Vagina (tissue), 2 donors: ENCODE data around the gene TAS2R10.

Experiments
- POLR2A ChIP-seq, 2 donors: fragments of 450-650 bp; IDR thresholded peaks; one replicate each; pipeline ENCODE4 v1.6.1; 2017; ENCODE audit warnings: antibody characterized with exemption in 2 of 2, mild to moderate bottlenecking in 2 of 2, moderate library complexity in 2 of 2
- POLR2AphosphoS5 ChIP-seq, 2 donors: sonication (generic); formaldehyde crosslinking; IDR thresholded peaks; one replicate each; pipeline ENCODE4 v1.9.0; 2017; ENCODE audit warnings: antibody characterized with exemption in 2 of 2, mild to moderate bottlenecking in 2 of 2, low read depth in 1 of 2; ENCODE audit not compliant: insufficient read depth in 1 of 2
- TF ChIP-seq, protein P1 (sequence below), 3 experiments: fragments of 450-650 bp in 2 of 3; fragments of 200-600 bp in 1 of 3; sonication (generic) in 1 of 3; IDR thresholded peaks; one replicate each; pipeline ENCODE4 v1.5.1; 2017 to 2019; ENCODE audit warnings: antibody characterized with exemption in 3 of 3, mild to moderate bottlenecking in 2 of 3, moderate library complexity in 2 of 3

DNA sequence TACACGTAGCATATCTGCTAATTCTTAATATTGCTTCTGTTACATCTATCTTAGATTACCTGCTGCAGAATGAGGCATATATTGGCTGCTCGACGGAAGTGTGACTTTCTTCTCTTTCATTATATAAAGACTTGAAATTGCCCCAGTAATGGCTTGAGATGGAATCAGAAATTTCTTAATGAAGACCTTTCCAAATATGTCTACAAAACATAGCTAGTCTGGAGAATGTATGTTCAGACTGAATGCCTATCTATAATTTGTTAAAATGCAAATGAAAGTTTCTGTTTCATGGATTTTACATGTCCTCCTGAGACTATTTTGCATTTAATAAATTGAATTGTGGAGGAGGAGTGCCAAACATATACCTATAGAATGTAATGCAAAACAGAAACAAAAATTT lies at the start of gene TAS2R10:
- TF ChIP-seq, protein P1, sequence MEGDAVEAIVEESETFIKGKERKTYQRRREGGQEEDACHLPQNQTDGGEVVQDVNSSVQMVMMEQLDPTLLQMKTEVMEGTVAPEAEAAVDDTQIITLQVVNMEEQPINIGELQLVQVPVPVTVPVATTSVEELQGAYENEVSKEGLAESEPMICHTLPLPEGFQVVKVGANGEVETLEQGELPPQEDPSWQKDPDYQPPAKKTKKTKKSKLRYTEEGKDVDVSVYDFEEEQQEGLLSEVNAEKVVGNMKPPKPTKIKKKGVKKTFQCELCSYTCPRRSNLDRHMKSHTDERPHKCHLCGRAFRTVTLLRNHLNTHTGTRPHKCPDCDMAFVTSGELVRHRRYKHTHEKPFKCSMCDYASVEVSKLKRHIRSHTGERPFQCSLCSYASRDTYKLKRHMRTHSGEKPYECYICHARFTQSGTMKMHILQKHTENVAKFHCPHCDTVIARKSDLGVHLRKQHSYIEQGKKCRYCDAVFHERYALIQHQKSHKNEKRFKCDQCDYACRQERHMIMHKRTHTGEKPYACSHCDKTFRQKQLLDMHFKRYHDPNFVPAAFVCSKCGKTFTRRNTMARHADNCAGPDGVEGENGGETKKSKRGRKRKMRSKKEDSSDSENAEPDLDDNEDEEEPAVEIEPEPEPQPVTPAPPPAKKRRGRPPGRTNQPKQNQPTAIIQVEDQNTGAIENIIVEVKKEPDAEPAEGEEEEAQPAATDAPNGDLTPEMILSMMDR (IDR thresholded peaks at IDR 0.05), result no peak
- TF ChIP-seq POLR2AphosphoS5 (IDR thresholded peaks at IDR 0.05; ENCODE audit: insufficient read depth in 1 of 2, low read depth in 1 of 2), result no peak
- no peak for TF ChIP-seq POLR2A (IDR thresholded peaks at IDR 0.05)
